Activated gamma-delta T cell treated with anti-CD3 and anti-CD28 coated beads, Interleukin-2, amount 50 U/mL, for 16 hours (primary cell): ENCODE results near the gene HOXC13.

ENCODE experiments used
- DNase-seq: peaks from one replicate; pipeline ENCODE4 v3.0.0-alpha.2; 2020; ENCODE audit warnings: low read depth

HOXC13 gene

DNA sequence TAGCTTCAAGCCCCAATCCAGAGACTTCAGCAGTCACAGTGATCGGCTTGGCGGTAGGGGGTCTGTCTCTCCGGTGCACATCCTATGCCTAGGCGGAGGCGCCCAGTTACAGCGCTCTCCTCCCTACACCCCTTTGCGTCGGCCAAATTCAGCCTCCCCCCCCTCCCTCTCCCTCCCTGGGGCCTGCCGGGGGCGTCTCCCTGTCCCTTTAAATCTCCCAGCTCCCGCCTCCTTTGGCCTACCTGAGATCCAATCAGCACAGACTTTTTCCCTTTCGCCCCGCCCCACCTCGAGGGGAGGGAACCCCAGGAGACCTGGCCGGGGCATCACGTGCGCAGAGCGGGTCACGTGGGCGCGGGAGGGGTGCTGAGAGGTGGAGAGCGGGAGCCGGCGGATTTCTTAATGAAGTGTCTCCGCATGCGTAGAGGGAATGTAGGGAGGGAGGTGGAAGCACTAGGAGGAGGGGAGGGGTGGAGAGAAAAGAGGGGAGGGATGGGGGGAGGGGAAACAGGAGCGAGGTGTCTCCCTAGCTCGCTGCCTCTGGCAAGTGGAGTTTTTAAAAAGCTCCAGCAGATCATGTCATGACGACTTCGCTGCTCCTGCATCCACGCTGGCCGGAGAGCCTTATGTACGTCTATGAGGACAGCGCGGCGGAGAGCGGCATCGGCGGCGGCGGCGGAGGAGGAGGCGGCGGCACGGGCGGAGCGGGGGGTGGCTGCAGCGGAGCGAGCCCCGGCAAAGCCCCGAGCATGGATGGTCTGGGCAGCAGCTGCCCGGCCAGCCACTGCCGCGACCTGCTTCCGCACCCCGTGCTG is at the start of gene HOXC13:
Gene HOXC13 (plus strand): TSS at position 506 of the 815 bp plus-strand sequence. CDS start 76 bp downstream, at position 582.
- no peak for DNase-seq

GRCh38 chr12:53890081-53890480 is 48.5 kb upstream of the HOXC13 start:
- DNase-seq: no peak

GRCh38 chr12:53892762-53893395 is 45.8 kb upstream of the HOXC13 start:
- DNase-seq: no peak

DNA sequence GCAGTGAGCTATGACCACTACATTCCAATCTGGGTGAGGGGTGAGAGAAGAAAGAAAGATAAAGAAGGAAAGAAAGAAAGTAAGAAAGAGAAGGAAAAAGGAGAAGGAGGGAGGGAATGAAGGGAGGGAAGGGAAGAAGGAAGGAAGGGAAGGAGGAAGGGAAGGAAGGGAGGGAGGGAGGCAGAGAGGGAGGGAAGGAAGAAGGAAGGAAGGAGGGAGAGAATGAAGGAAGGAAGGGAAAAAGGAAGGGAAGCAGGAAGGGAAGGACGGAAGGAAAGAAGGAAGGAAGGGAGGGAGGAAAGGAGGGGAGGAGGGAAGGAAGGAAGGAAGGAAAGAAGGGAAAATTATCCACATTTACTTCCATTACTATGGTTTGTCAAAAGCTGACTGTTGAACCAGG is 39.4 kb upstream of the HOXC13 start:
- DNase-seq: no peak

DNA sequence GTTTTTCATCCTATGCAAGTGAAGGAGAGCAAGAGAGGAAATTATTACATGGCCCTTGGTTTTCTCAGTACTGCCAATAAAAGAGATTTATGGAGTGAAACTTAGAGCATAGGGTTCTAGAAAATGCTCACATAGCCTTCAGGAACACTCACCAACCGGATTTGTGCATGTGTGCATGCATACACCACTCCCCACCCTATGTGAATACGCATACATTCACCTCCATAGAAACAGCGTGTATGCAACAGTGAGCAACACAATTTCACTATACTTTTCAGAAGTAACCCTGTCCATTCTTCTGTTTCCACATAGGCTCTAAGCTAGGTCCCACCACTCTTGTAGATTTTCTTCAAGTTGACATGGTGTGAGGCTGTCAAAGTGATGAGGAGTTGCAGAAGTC is 31.5 kb upstream of the HOXC13 start:
- DNase-seq: no peak

DNA sequence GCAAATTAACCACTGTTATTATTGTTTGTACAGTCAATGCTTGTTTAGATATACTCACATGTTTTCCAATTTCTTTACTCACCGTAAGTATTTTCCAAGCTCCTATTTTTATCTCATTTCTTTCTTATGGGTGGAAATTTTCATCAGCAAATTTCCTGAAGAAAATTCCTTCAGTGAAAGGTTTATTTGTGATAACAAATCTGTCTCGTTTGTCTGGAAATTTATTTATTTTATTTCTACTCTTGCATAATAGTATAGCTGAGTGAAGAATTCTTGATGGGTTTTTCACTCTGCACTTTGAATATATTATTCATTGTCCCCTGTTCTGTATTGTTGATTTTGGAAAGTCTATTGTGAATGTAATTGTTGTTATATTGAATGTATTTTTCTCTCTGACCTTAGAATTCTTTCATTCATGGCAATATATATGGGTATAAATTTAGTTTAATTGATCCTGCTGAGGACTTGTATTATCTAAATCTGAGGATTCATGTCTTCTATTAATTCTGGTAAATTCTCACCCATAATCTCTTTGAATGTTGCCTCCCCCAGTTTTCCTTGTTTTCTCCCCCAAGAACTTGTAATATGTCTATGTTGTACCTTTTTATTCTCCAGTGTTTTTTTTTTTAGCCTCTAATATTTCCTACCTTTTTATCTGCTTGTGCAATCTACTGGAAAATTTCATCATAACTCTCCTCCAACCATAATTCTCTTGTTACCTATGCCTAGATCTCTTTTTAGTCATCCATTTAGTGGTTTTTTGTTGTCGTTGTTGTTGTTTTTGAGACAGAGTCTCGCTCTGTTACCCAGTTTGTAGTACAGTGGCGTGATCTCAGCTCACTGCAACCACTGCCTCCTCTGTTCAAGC is 21.6 kb upstream of the HOXC13 start:
- DNase-seq: no peak

GRCh38 chr12:53924521-53925405 is 13.9 kb upstream of the HOXC13 start:
- DNase-seq: no peak

DNA sequence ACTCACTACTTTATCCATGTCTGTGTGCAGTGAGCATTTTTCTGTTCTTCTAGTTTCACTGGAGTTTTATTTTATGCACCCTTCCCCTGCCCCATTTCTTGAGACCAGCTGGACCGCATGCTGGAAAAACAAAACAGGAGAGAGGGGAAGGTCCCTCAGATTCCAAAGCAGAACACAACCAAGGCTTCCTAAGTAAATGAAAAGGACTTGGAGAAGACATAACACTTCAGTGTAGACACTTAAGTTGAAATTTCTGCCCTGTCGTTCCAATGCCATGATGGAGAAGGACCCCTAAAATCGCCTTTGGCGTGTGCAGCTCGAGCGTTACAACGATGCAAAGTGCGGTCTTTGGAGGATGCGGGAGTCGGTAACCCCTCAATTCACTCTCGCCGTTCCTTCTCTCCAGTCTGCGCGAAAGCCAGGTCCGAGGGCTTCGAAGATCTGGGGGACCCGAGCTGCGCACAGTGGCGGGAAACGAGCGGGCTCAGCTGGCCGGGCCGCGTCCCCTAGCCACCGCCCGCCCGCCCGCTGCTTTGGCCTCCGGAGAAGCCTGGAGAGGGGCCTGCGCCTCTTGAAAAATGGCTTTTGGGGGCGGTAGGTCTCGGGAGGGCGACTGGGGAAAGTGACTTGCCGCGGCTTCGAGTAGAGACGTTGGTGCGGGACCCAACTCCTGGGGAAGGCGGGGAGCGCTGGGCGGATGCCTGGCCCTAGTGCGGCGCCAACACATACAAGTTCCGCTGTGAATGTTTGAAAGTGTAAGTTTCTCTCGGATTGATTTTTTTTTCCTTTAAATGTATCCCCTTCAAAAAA is 11.2 kb upstream of the HOXC13 start:
- no peak for DNase-seq

DNA sequence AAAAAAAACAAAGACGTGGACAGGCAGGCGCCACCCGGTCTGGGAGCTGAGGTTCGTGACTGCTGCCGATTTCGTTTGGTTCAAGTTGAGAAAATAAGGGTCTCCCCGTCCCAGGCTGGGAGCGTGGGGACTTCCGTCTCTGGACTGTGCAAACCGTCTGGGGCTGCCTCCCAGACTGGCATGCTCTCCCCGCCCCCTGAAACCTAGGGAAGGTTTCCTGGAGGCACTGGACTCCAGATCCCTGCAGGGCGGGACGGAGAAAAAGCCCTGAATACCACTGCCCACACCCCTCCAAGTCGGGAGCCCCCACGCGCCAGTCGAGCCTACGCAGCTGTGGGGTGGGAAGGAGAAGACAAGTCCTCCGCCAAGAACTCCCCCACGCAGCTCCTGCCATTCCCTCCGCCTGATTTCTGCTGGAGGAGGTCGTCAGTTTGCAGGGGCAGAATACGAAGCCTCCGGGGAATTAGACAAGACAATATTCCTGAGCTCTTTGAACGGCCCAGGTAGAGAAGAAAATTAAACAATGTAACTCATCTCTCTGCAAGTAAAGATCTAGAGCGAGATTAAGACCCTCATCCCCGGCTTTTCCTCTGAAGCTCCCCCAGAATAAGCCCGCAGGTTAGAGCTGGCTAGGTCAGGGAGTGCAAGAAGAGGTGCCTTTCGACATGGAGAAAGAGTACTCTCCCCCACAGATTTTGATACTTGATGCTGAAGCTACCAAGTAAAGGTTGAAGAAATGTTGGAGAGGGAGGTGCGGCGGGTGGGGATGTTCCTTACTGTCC is 10.4 kb upstream of the HOXC13 start:
- no peak for DNase-seq

- no peak for DNase-seq
Measured at GRCh38 chr12:53929527-53929926, 9.1 kb upstream of the HOXC13 start.

- DNase-seq: no peak
Measured at GRCh38 chr12:53930591-53931255, 7.9 kb upstream of the HOXC13 start.

DNA sequence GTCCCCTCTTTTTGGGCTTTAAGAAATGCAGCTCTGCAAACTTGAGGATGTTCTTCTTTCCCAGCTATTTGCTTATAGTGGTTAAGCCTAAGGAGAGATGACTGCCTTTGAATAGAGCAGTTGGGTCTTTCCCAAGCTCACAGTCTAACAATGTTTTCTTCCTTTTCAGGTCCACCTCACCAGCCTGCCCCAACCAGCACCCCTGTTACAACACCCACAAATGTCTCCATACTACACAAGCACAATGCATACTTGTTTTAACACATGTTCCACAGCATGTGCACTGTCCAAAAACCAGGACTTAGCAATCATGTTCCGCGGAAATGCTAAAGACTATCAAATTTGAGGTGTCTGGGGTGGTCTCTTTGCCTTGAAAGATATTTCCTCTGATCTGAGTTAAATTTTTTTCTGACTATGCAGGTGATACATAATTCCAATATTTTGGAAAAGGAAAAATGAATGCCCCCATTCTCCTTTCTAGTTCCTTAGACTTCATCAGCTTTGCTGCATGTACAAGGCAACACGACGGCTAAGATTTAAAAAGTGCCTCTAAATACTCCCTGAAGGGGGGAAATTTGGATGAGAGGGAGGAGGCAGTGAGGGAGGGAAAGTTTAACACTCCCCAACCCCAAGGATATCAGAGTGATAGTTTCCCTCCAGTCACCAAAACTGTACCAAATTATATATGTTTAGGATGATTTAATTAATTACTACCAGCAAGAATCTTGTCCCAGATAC is 6.6 kb upstream of the HOXC13 start:
- no peak for DNase-seq

GRCh38 chr12:53932915-53933314 is 5.7 kb upstream of the HOXC13 start:
- DNase-seq: no peak

DNA sequence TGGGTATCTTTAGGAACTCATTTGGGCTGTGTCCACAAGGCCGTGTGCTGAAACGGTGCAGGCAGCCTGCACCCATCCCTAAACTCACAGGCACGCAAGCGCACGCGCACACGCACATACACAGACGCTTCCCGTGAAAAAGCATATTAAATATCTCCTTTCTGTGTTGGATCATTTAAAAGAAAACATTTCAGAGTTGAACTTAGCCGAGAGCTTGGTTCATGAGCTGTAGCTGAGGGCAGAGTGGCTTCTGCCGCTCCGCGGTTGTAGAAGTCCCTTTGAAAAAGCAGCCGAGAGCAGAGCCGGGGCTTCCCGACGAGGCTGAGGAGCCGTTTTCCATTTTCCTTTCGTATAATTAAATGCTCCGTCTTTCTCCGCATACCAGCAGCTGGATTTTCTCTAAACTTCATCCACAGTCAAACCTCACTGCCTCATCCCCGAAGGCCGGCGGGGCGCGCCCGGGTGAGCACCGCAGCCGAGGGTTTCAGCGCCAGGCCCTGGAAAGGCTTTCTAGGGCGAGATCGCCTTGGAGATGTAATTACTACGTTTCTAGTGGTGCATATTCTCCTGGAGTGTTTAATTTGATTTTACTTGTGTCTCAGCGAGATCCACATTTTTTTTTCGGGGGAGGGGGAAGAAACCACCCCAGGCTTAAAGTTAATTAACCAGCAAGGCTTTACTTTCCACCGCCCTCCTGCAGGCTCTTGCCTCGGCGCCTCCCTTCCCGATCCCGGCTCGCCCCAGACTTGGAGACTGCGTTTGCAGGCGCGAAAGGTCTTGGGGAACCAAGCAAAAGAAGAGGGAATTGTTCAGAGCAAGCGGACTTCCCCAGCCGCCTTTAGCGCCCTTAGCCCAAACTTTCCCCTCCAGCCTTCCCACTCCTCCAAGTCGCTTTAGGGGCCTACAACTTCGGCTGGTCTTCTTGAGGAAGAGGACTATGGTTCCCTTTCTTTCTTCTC is 3.0 kb upstream of the HOXC13 start:
- DNase-seq: no peak

GRCh38 chr12:53937099-53937498 is 1.5 kb upstream of the HOXC13 start:
- DNase-seq: no peak

DNA sequence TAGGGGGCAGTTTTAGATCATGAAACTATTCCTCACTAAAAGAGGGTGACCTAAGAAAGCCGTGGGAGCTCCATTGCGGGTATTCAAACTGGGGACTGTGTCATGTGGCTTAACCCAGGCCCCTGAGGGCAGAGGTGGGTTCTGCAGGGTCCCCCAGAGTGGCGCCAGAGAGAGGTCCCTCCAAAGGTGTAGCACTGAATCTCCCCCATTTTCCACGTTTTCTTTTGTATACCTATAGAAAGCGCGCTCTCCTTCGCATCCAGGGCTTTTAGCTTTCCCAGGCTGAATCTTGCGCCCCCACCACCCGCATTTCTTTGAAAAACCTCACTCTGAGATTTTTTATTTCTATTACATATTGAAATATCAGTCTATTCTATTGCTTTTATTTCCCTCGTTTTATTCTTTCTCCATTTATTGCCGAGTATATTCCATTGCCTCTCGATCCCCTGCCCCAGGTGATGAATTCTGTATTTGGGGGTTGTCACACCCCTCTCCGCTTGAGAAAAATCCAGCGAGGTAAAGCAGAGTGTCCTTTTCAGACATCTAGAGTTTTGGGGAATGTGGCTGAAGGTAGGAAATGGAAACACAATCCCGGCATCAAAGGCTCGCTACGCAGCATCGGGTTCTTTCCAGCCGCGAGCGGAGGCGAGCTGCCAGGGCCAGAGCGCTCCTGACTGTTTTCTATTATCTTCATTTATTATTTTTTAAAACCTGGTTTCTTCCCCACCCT is 870 bp upstream of the HOXC13 start:
- DNase-seq: no peak
